ENCODE measurements around the gene MYO1E. TPM values are rescaled to one million over a fixed set of nuclear protein-coding genes. Genes with fewer than 3 reads are reported as not detected.
A peak's percentile ranks its signal among the peaks of the same experiment; 100 is the strongest.

The MYO1E gene
- total and polyA plus RNA-seq, 4 donors: 20.9 to 84.2 (median 52.4) TPM

- Histone ChIP-seq H3K27me3 (ENCODE audit: control insufficient read depth in 3 of 3, insufficient read depth in 3 of 3, low read length in 2 of 3) (no peaks in the 10 kb centered on the region), H3K9me3 (ENCODE audit: control insufficient read depth in 4 of 4, insufficient read depth in 3 of 4, low read length in 3 of 4) (no peaks in the 10 kb centered on the region), H3K9ac (ENCODE audit: insufficient read depth in 1 of 2, low read length in 2 of 2) (peak within 1 kb of the TSS; percentile 59 to 82), H3K27ac (ENCODE audit: low read depth in 1 of 2, low read length in 1 of 2) (peak within 1 kb of the TSS; percentile 1 to 64), H3K4me1 (ENCODE audit: control insufficient read depth in 5 of 5, insufficient read depth in 5 of 5, low read length in 5 of 5) (peaks cover 0 to 13% (median 0%) of the 10 kb centered on the region in 5 donors), H3K4me3 (peak within 1 kb of the TSS; percentile 64), H3K36me3 (ENCODE audit: control insufficient read depth in 4 of 4, insufficient read depth in 4 of 4, low read length in 4 of 4) (peaks cover 0 to 11% (median under 1%) of the 10 kb centered on the region in 4 donors)
- peak; percentile 96 for ATAC-seq (ENCODE audit: insufficient read depth, low FRiP score)
- DNase-seq: peak; percentile 93 to 98 (median 98)
- 0 to 1% methylated on average over 55 to 57 of the region's 57 CpGs for WGBS, 2 donors
- TF ChIP-seq CTCF (IDR thresholded peaks at IDR 0.05; ENCODE audit: control extremely low read depth, extremely low read depth): no peak
Observed at GRCh38 chr15:59104912-59105732, 267.5 kb downstream of the MYO1E start, which contains the start of gene CCNB2. TSS of gene CCNB2 (plus strand) at chr15:59105146. CDS start at chr15:59105269, 123 bp downstream.

GRCh38 chr15:59104602-59104911, 268.1 kb downstream of the MYO1E start:
- Histone ChIP-seq H3K27me3 (ENCODE audit: control insufficient read depth in 3 of 3, insufficient read depth in 3 of 3, low read length in 2 of 3) (no peaks in the 10 kb centered on the region), H3K4me1 (ENCODE audit: control insufficient read depth in 5 of 5, insufficient read depth in 5 of 5, low read length in 5 of 5) (peaks cover 0 to 13% (median 0%) of the 10 kb centered on the region in 5 donors), H3K9me3 (ENCODE audit: control insufficient read depth in 4 of 4, insufficient read depth in 3 of 4, low read length in 3 of 4) (no peaks in the 10 kb centered on the region), H3K27ac (ENCODE audit: low read depth in 1 of 2, low read length in 1 of 2) (peak overlapping the region; percentile 1 to 64), H3K9ac (ENCODE audit: insufficient read depth in 1 of 2, low read length in 2 of 2) (peak overlapping the region; percentile 48 to 82), H3K36me3 (ENCODE audit: control insufficient read depth in 4 of 4, insufficient read depth in 4 of 4, low read length in 4 of 4) (peaks cover 0 to 8% (median 2%) of the 10 kb centered on the region in 4 donors), H3K4me3 (peak overlapping the region; percentile 28)
- ATAC-seq (ENCODE audit: insufficient read depth, low FRiP score): peak; percentile 42
- 4% methylated on average over 9 of the region's 9 CpGs for WGBS, 2 donors
- DNase-seq: no peak
- no peak for TF ChIP-seq CTCF (IDR thresholded peaks at IDR 0.05; ENCODE audit: control extremely low read depth, extremely low read depth)

- no peak overlapping the region for H3K27ac ChIP-seq (ENCODE audit: low read depth in 1 of 2, low read length in 1 of 2)
- no peaks in the 10 kb centered on the region for H3K9me3 ChIP-seq (ENCODE audit: control insufficient read depth in 4 of 4, insufficient read depth in 3 of 4, low read length in 3 of 4)
- no peak overlapping the region for H3K4me3 ChIP-seq
- ATAC-seq (ENCODE audit: insufficient read depth, low FRiP score) (no peak), DNase-seq (no peak)
- H3K4me1 ChIP-seq (ENCODE audit: control insufficient read depth in 5 of 5, insufficient read depth in 5 of 5, low read length in 5 of 5): no peaks in the 10 kb centered on the region
- no peaks in the 10 kb centered on the region for H3K27me3 ChIP-seq (ENCODE audit: control insufficient read depth in 3 of 3, insufficient read depth in 3 of 3, low read length in 2 of 3)
- WGBS, 2 donors: 59 to 84% methylated on average over 2 of the region's 2 CpGs
- H3K36me3 ChIP-seq (ENCODE audit: control insufficient read depth in 4 of 4, insufficient read depth in 4 of 4, low read length in 4 of 4): peaks cover 4 to 15% (median 9%) of the 10 kb centered on the region in 4 donors
- no peak overlapping the region for H3K9ac ChIP-seq (ENCODE audit: insufficient read depth in 1 of 2, low read length in 2 of 2)
- TF ChIP-seq CTCF (IDR thresholded peaks at IDR 0.05; ENCODE audit: control extremely low read depth, extremely low read depth): no peak
Observed at GRCh38 chr15:59099162-59099685, 273.4 kb downstream of the MYO1E start.

Data from lung (tissue), 12 donors.